ENCODE data around the gene SLCO2A1. TPM values are rescaled to one million over a fixed set of nuclear protein-coding genes. Genes with fewer than 3 reads are reported as not detected.

SLCO2A1 gene
- total and polyA plus RNA-seq, 2 donors (not counting 1 experiment from before 2014, with no cell fraction given), result not detected

DNA sequence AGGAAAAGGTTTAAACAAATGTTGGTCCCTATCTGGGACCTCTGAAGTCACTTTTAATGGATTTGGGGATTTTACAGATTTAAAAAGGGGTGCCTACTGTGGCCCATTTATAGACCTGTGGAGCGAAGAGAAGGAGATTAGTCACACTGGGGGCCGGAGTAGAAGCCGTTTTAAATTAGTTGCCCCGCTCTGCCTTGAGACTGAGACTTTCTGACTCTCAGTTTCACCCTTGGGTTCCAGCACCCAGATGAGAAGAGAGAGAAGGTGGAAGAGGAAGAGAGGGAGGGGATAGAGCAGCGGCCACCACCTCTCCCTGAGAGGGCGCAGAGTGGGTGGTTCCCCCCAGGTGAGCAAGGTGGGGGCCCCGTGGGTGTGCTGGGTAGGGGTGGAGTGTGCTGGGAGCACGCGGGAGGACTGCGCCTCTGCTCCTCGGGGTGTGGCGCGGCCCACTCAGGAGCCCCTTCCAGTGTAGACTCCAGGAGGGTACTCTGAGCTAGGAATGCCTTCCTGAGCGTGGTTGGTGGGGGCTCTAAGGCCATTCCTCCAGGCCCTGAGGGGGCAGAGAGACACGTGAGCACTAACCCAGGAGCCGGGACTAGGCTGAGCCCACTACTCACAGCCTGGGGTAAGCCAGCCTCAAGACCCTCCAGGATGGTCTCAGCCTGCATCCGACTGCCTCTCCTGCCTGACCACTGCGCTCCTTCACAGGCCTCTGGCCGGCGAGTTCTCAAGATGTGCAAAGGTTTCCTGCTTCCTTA, 101.4 kb downstream of the SLCO2A1 start:
- Histone ChIP-seq H3K9me3 (ENCODE audit: control extremely low read depth in 1 of 3, control insufficient read depth in 2 of 3, insufficient read depth in 1 of 3, low read length in 2 of 3) (peaks cover 0 to 4% (median 0%) of the 10 kb centered on the region in 3 donors), H3K36me3 (replicated peaks in 1 of 2; ENCODE audit: control extremely low read depth in 1 of 2, control insufficient read depth in 1 of 2, extremely low read depth in 1 of 2, insufficient read depth in 2 of 2, low read length in 1 of 2) (no peaks in the 10 kb centered on the region), H3K4me3 (ENCODE audit: control extremely low read depth in 1 of 5, extremely low read depth in 1 of 5, insufficient read depth in 1 of 5, low read depth in 2 of 5, low read length in 4 of 5) (peak overlapping the region in 2 of 5 experiments; percentile 43 to 66), H4K20me1 (ENCODE audit: control insufficient read depth, insufficient read depth, low read length, poor library complexity, severe bottlenecking) (no peaks in the 10 kb centered on the region), H3K79me2 (ENCODE audit: control insufficient read depth, insufficient read depth, low read length) (no peaks in the 10 kb centered on the region), H3K27ac (ENCODE audit: low read length in 2 of 2) (no peak overlapping the region), H3K4me1 (ENCODE audit: control insufficient read depth in 2 of 2, insufficient read depth in 2 of 2, low read length in 2 of 2) (peaks cover 12 to 14% of the 10 kb centered on the region in 2 donors), H3K27me3 (replicated peaks in 1 of 4; ENCODE audit: control extremely low read depth in 1 of 4, control insufficient read depth in 3 of 4, insufficient read depth in 4 of 4, low read length in 3 of 4) (peaks cover 0 to 26% (median 5%) of the 10 kb centered on the region in 4 experiments), H3K4me2 (replicated peaks; ENCODE audit: low read depth, low read length, poor library complexity, severe bottlenecking) (peak overlapping the region; percentile 87), H3K9ac (ENCODE audit: low read length) (peak overlapping the region; percentile 19), H2AFZ (ENCODE audit: insufficient read depth, low read depth, low read length, poor library complexity, severe bottlenecking) (peak overlapping the region; percentile 72)
- POLR2A ChIA-PET, result no interaction called here
- H3K4me3 Mint-ChIP-seq, result peak overlapping the region; percentile 75
- DNase-seq (peak; percentile 13), ATAC-seq (ENCODE audit: low read depth) (no peak)
- peaks cover 13% of the 10 kb centered on the region for H3K4me1 Mint-ChIP-seq
- TF ChIP-seq, protein P1, sequence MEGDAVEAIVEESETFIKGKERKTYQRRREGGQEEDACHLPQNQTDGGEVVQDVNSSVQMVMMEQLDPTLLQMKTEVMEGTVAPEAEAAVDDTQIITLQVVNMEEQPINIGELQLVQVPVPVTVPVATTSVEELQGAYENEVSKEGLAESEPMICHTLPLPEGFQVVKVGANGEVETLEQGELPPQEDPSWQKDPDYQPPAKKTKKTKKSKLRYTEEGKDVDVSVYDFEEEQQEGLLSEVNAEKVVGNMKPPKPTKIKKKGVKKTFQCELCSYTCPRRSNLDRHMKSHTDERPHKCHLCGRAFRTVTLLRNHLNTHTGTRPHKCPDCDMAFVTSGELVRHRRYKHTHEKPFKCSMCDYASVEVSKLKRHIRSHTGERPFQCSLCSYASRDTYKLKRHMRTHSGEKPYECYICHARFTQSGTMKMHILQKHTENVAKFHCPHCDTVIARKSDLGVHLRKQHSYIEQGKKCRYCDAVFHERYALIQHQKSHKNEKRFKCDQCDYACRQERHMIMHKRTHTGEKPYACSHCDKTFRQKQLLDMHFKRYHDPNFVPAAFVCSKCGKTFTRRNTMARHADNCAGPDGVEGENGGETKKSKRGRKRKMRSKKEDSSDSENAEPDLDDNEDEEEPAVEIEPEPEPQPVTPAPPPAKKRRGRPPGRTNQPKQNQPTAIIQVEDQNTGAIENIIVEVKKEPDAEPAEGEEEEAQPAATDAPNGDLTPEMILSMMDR (IDR thresholded peaks at IDR 0.05), result no peak
- TF ChIP-seq EZH2 (IDR thresholded peaks at IDR 0.05; ENCODE audit: borderline replicate concordance, insufficient read depth, low read depth, low read length, poor library complexity, severe bottlenecking), result no peak
- intact Hi-C loops (cut with micrococcal nuclease), result no loop called here
- H3K27me3 Mint-ChIP-seq, result peaks cover 21% of the 10 kb centered on the region
- CTCF ChIA-PET, result interaction anchor here (0.6 to 2.3 kb wide), 9 partner anchors 24 to 1202 kb away, joined by 3 to 14 read pairs (median 4); no protein-coding TSS in a partner anchor
- no peak overlapping the region for H3K27ac Mint-ChIP-seq
- H3K9me3 Mint-ChIP-seq (ENCODE audit: insufficient read depth), result no peaks in the 10 kb centered on the region
- WGBS (ENCODE audit: insufficient coverage), result 84% methylated on average over 18 of the region's 20 CpGs
